Karpas-422 (cell line): Measurements from ENCODE around the gene OR51E2. TPM values are rescaled to one million over a fixed set of nuclear protein-coding genes. Genes with fewer than 3 reads are reported as not detected.

Experiments
- DNase-seq: peaks from one replicate; pipeline ENCODE4 v3.0.0-alpha.2; 2015
- H2AFZ ChIP-seq: fragments of 200-600 bp; sonication (generic); 2 replicates; pipeline ENCODE4 v1.6.1; 2014; ENCODE audit warnings: antibody characterized with exemption, low read length, mixed read lengths
- H3K27ac ChIP-seq: fragments of 200-600 bp; sonication (generic); 2 replicates; pipeline ENCODE4 v1.5.1; 2014; ENCODE audit warnings: mild to moderate bottlenecking, low read length, moderate library complexity
- H3K27me3 ChIP-seq: fragments of 200-600 bp; sonication (generic); 2 replicates; pipeline ENCODE4 v1.6.1; 2014; ENCODE audit warnings: low read length, mixed read lengths
- H3K36me3 ChIP-seq: fragments of 200-600 bp; sonication (generic); 2 replicates; pipeline ENCODE4 v1.6.1; 2014; ENCODE audit warnings: low read length, mixed read lengths; ENCODE audit not compliant: insufficient read depth
- H3K4me1 ChIP-seq: fragments of 200-600 bp; sonication (generic); 2 replicates; pipeline ENCODE4 v1.6.1; 2014; ENCODE audit warnings: mild to moderate bottlenecking, low read length, mixed read lengths
- H3K4me2 ChIP-seq: fragments of 200-600 bp; sonication (generic); 2 replicates; pipeline ENCODE4 v1.6.1; 2014; ENCODE audit warnings: low read length, low read depth, mild to moderate bottlenecking; ENCODE audit not compliant: poor library complexity, severe bottlenecking
- H3K4me3 ChIP-seq: fragments of 200-600 bp; sonication (generic); 2 replicates; pipeline ENCODE4 v1.5.1; 2014; ENCODE audit warnings: mild to moderate bottlenecking, antibody characterized with exemption, low read length, mixed read lengths
- H3K79me2 ChIP-seq: fragments of 200-600 bp; sonication (generic); 2 replicates; pipeline ENCODE4 v1.6.1; 2014; ENCODE audit warnings: mild to moderate bottlenecking, low read length, mixed read lengths
- H3K9ac ChIP-seq: fragments of 200-600 bp; sonication (generic); 2 replicates; pipeline ENCODE4 v1.6.0; 2014; ENCODE audit warnings: low read length
- H3K9me2 ChIP-seq: fragments of 200-600 bp; sonication (generic), shearing (Covaris generic); replicated peaks from 2 replicates; pipeline ENCODE4 v1.6.0; 2014; ENCODE audit warnings: mild to moderate bottlenecking, low read length, moderate library complexity; ENCODE audit not compliant: insufficient read depth
- H3K9me3 ChIP-seq: fragments of 300-700, 200-600 bp; sonication (generic); 2 replicates; pipeline ENCODE4 v1.6.1; 2014; ENCODE audit warnings: low read length, mixed read lengths
- H4K20me1 ChIP-seq: fragments of 200-600 bp; sonication (generic); 2 replicates; pipeline ENCODE4 v1.6.1; 2014; ENCODE audit warnings: mild to moderate bottlenecking, antibody characterized with exemption, low read length, low read depth; ENCODE audit not compliant: insufficient read depth
- total RNA-seq: library from RNA; depleted of rRNA; stranded (reverse); fragments of >200 nt; shearing (Covaris generic); gene quantifications from 2 replicates; pipeline ENCODE4 v1.2.3, GENCODE V29; 2014; ENCODE audit warnings: low replicate concordance

The OR51E2 gene
- total RNA-seq, 1 experiment from 2014 or later, result not detected

GRCh38 chr11:4673781-4674180, 23.9 kb downstream of the OR51E2 start:
- Histone ChIP-seq H2AFZ (no peak overlapping the region), H3K9me2 (no peaks in the 10 kb centered on the region), H3K36me3 (no peaks in the 10 kb centered on the region), H4K20me1 (no peaks in the 10 kb centered on the region), H3K4me1 (no peaks in the 10 kb centered on the region), H3K79me2 (no peaks in the 10 kb centered on the region), H3K27ac (no peak overlapping the region), H3K9me3 (no peaks in the 10 kb centered on the region), H3K4me3 (no peak overlapping the region), H3K27me3 (no peaks in the 10 kb centered on the region), H3K9ac (no peak overlapping the region), H3K4me2 (no peak overlapping the region)
- no peak for DNase-seq

DNA sequence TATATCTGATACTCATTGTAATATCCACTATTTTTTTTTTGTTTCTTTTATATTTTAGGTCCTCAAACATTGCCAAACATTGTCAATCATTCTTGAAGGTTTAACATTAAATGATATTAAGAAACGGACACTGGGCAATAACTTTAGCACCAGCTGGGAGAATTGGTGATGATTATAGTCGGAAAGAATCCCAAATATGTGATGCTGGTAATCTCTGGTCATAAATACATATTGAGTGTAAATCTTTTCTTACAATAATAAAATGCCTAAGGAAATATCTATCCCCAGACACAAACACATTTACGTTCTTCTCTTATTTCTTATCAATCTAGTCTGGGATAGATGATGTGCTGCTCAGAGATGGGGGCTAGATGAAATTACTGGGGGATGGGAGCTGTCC, 25.2 kb downstream of the OR51E2 start:
- H3K9ac ChIP-seq, result no peak overlapping the region
- H3K9me3 ChIP-seq, result no peaks in the 10 kb centered on the region
- no peaks in the 10 kb centered on the region for H3K36me3 ChIP-seq
- no peaks in the 10 kb centered on the region for H4K20me1 ChIP-seq
- no peak overlapping the region for H3K27ac ChIP-seq
- no peaks in the 10 kb centered on the region for H3K79me2 ChIP-seq
- no peaks in the 10 kb centered on the region for H3K27me3 ChIP-seq
- no peak overlapping the region for H3K4me2 ChIP-seq
- no peak overlapping the region for H3K4me3 ChIP-seq
- no peak overlapping the region for H2AFZ ChIP-seq
- no peak for DNase-seq
- no peaks in the 10 kb centered on the region for H3K9me2 ChIP-seq
- H3K4me1 ChIP-seq, result no peaks in the 10 kb centered on the region

GRCh38 chr11:4671741-4672140, 25.9 kb downstream of the OR51E2 start:
- Histone ChIP-seq H3K4me1 (no peaks in the 10 kb centered on the region), H3K79me2 (no peaks in the 10 kb centered on the region), H3K36me3 (no peaks in the 10 kb centered on the region), H3K27me3 (no peaks in the 10 kb centered on the region), H3K4me3 (no peak overlapping the region), H3K9me2 (no peaks in the 10 kb centered on the region), H2AFZ (no peak overlapping the region), H3K9ac (no peak overlapping the region), H3K9me3 (no peaks in the 10 kb centered on the region), H4K20me1 (no peaks in the 10 kb centered on the region), H3K27ac (no peak overlapping the region), H3K4me2 (no peak overlapping the region)
- DNase-seq, result no peak

DNA sequence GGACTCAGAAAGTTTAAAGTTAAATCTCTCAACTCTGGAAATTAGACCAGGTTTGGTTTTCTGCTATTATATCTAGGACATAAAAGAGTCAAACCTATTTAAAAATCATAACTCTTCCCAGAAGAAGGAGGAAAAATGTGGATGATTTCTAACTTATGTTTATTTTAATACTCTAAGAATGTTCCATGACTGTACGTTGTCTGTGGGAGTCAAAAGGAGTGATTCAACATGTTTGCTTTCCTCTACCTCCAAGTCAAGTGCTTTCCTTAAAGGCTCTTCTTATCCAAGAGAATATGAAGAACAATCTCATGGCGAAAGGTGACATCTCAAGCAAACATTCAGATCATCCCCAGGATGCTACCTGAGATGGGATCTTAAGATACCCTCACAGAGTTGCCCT, 32.2 kb downstream of the OR51E2 start:
- no peak overlapping the region for H3K9ac ChIP-seq
- H3K4me2 ChIP-seq, result no peak overlapping the region
- H3K4me1 ChIP-seq, result no peaks in the 10 kb centered on the region
- H3K27me3 ChIP-seq, result no peaks in the 10 kb centered on the region
- no peaks in the 10 kb centered on the region for H3K9me2 ChIP-seq
- DNase-seq, result no peak
- no peak overlapping the region for H3K4me3 ChIP-seq
- H3K36me3 ChIP-seq, result no peaks in the 10 kb centered on the region
- no peak overlapping the region for H3K27ac ChIP-seq
- no peaks in the 10 kb centered on the region for H3K79me2 ChIP-seq
- H2AFZ ChIP-seq, result no peak overlapping the region
- H3K9me3 ChIP-seq, result no peaks in the 10 kb centered on the region
- H4K20me1 ChIP-seq, result no peaks in the 10 kb centered on the region

DNA sequence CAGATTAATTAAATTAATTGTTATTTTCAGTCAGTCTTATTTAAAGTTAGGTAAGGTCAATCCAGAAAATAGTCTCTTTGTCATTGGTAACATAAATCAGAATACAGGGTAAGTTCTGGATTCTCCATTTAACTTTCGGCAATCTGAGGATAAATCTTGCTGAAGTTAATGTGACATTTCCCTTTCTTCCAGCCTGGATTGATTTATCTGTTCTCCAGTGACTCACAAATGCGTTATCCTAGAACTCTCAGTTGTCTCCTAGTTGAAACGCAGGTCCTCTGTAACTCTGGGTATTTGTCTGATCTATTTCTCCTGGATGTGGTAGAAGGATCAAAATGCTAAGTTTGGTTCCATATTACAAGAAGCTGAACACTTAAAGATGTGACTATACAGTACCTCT, 32.9 kb downstream of the OR51E2 start:
- H3K9ac ChIP-seq, result no peak overlapping the region
- no peak for DNase-seq
- no peak overlapping the region for H3K4me3 ChIP-seq
- H3K9me3 ChIP-seq, result no peaks in the 10 kb centered on the region
- H3K4me1 ChIP-seq, result no peaks in the 10 kb centered on the region
- H3K9me2 ChIP-seq, result no peaks in the 10 kb centered on the region
- no peaks in the 10 kb centered on the region for H3K79me2 ChIP-seq
- H2AFZ ChIP-seq, result no peak overlapping the region
- no peak overlapping the region for H3K27ac ChIP-seq
- H4K20me1 ChIP-seq, result no peaks in the 10 kb centered on the region
- no peaks in the 10 kb centered on the region for H3K36me3 ChIP-seq
- H3K27me3 ChIP-seq, result no peaks in the 10 kb centered on the region
- no peak overlapping the region for H3K4me2 ChIP-seq

DNA sequence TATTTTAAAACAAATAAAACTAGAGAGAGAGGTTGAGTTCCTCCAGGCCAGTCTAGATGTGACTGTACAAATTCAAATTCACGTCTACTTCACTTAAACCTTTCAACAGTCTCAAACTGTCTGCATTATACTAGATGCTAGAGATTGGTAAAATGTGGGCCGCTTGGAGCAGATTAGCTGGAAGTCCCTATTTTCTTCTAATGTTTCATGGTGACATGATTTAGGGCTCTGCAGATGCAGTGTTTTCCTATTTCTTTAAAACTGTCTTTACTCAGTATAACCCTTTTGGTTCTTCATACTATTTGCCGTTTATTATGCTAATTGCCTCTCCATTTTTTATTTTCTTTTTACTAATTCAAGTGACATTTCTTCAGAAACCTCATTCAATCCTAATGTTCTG, 33.5 kb downstream of the OR51E2 start:
- Histone ChIP-seq H2AFZ (no peak overlapping the region), H3K79me2 (no peaks in the 10 kb centered on the region), H3K4me1 (no peaks in the 10 kb centered on the region), H3K4me2 (no peak overlapping the region), H3K9me3 (no peaks in the 10 kb centered on the region), H3K36me3 (no peaks in the 10 kb centered on the region), H3K9me2 (no peaks in the 10 kb centered on the region), H3K9ac (no peak overlapping the region), H3K27me3 (no peaks in the 10 kb centered on the region), H3K4me3 (no peak overlapping the region), H3K27ac (no peak overlapping the region), H4K20me1 (no peaks in the 10 kb centered on the region)
- DNase-seq, result no peak

DNA sequence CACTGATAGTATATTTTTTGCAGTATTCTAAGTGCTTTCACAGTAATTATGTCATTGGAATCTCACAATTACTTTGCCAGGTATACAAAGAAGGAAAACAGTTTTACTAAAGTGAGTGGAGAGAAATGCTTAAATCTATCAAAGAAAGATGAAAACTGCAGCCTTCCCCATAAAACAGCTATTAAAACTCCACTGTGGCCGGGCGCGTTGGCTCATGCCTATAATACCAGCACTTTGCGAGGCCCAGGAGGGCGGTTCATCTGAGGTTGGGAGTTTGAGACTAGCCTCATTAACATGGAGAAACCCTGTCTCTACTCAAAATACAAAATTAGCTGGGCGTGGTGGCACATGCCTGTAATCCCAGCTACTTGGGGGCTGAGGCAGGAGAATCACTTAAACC, 34.8 kb downstream of the OR51E2 start:
- H3K4me2 ChIP-seq, result no peak overlapping the region
- no peaks in the 10 kb centered on the region for H3K9me3 ChIP-seq
- no peak overlapping the region for H2AFZ ChIP-seq
- H3K4me1 ChIP-seq, result no peaks in the 10 kb centered on the region
- no peaks in the 10 kb centered on the region for H3K27me3 ChIP-seq
- DNase-seq, result no peak
- no peak overlapping the region for H3K9ac ChIP-seq
- no peak overlapping the region for H3K27ac ChIP-seq
- H3K9me2 ChIP-seq, result no peaks in the 10 kb centered on the region
- no peaks in the 10 kb centered on the region for H3K36me3 ChIP-seq
- H3K79me2 ChIP-seq, result no peaks in the 10 kb centered on the region
- no peak overlapping the region for H3K4me3 ChIP-seq
- H4K20me1 ChIP-seq, result no peaks in the 10 kb centered on the region

DNA sequence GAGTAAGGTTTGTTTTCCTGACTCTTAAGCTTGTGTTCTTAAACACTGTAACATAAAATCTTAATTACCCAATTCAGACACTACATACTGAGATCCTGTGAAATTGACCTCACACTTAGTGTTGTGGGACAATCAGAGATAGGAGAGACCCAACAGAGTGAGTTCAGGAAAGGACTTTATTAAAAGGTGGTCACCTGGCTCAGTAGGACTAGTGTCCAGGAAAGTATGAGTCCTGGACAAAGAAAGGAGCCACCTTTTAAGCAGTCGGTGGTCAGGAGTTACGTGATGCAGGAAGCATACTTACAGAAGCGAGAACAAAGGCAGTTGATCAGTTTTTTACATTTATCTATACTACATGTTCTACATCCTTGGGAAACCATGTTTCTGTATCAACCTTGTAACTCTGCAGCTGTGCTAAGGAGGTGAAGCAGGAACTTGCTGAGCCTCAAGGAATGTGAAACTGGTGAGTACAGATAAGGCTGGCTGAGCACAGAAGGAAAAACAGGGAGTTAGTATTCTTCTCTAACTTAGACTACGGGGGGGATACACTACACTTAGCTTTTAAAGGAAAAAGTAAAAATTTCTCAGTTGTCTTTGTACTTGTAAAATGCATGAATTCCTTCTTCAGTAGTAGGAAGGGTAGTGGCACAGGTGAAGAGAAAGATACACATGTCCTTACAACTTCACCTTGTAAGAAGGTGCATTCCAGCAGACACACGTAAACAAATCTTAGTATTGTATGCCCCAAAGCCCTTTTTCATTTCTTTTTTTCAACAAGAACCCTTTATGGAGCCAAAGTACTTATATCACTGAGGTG, 38.8 kb downstream of the OR51E2 start:
- no peak for DNase-seq
- Histone ChIP-seq H3K9ac (no peak overlapping the region), H3K4me3 (no peak overlapping the region), H3K4me2 (no peak overlapping the region), H3K79me2 (no peaks in the 10 kb centered on the region), H3K27ac (no peak overlapping the region), H3K4me1 (no peaks in the 10 kb centered on the region), H3K9me3 (no peaks in the 10 kb centered on the region), H4K20me1 (no peaks in the 10 kb centered on the region), H3K36me3 (no peaks in the 10 kb centered on the region), H3K9me2 (no peaks in the 10 kb centered on the region), H3K27me3 (no peaks in the 10 kb centered on the region), H2AFZ (no peak overlapping the region)
